ENCODE measurements around the gene CACNB4. TPM values are rescaled to one million over a fixed set of nuclear protein-coding genes. Genes with fewer than 3 reads are reported as not detected.

Gene CACNB4
- 0.72 and 1.2 TPM in 2 replicates for total RNA-seq

DNA sequence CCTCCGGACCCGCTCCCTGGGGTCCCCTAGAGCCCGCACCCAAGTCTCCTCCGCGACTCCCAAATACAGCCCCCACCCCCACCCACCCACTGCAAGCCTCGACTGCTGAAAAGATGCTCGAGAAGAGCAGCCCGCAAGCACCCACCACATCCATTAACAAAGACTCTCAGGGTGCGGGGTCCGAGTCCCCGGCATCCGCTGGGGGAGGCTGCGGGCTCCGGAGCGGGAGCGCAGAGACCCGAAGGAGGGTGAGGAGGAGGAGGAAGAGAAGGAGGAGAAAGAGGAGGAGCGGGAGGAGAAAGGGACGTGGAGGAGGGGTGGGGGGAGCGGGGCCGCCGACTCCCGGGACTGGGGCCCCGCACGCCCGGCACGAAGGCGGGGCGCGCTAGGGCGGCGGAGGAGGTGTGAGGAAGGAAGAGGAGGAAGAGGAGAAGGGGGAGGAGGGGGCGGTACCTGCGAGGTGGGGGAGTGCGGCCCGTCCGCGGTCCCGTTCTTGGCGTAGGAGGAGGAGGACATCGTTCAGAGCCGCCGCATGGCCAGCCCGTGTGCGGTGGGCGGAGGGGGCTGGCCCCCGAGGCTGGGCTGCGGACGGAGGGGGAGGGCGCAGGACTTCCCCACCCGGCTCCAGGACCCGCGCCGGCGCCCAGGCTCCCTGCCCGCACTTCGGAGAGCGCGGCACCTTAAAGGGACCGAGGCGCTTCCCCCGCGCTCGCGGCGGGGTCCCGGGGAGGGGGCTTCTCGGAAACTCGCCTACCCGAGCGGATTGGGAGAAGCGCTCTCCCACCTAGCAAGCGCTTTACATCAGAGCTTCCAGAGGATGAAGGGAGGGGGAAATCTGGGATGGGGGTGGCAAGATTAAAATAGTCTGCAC, at the start of gene CACNB4:
Gene CACNB4 (minus strand): TSS at position 549 of the 871 bp plus-strand sequence.

DNA sequence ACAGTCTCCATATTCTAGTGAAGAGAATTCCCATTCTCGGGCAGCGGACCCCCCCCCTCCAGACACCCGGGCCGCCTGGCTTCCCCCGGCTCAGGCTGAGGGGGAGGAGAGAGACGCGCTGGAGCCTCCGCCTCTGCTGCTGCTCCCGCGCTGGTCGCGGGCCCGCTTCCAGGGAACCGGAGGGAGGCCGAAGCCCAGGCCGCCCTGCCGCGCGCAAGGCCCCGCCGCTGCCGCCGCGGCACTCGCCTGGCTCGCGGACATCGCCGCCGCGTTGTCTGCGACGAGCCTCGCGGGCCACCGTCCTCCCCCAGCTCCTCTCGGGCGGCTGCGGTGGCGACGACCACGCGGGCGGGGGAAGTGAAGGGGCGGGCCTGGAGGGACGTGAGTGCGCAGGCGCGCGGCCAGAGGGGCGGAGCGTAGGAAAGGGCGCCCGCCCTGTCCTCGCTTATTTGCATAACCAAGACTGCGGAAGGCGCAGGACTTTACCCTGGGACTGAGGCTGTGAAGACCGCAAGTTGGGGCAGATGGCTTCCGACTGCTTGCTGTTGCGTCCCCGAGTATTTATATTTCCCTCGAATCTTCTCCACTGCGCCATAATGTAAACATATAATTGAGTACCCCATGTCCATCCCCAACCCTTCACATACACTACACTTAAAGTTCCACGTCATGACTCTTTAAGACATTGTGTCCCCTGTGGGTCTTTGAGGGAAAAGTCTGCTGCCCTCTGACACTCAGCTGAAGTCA, 270.5 kb downstream of the CACNB4 start, which contains the start of gene ARL5A:
Gene ARL5A (minus strand): TSS at position 279 of the 747 bp plus-strand sequence. CDS start 245 bp downstream, at position 34.

Small RNAs within 50 kb of the gene (small RNA-seq; reads per million reads assigned to genes)
- gene RPL30P2 = not detected

Other genes starting within 250 kb of the CACNB4 start
- 34.8 and 41.2 TPM in 2 replicates for gene STAM2, start 76.7 kb upstream of the CACNB4 start, total RNA-seq
- 53.6 and 66.6 TPM in 2 replicates for gene FMNL2, start 236.1 kb upstream of the CACNB4 start, total RNA-seq

All from thoracic aorta endothelial cell (primary cell).